K562 (cell line): ENCODE results near the gene ZNF692. TPM values are rescaled to one million over a fixed set of nuclear protein-coding genes. Genes with fewer than 3 reads are reported as not detected.

Experiments
- BDP1 ChIP-seq: IDR thresholded peaks from 3 replicates; pipeline ENCODE4 v1.6.1; 2011; ENCODE audit not compliant: insufficient read length, insufficient read depth
- CEBPG ChIP-seq, 3 experiments: fragments of 200-800 bp in 1 of 3; sonication (Bioruptor generic) in 1 of 3; sonication (generic) in 1 of 3; formaldehyde crosslinking in 1 of 3; IDR thresholded peaks in 2 of 3; conservative IDR thresholded peaks in 1 of 3; 2 replicates each; pipeline versions ENCODE4 v1.6.1 to v1.8.0; 2016 to 2022; ENCODE audit warnings: missing compliant biosample characterization in 2 of 3, missing genetic modification characterization in 2 of 3, mild to moderate bottlenecking in 1 of 3, missing genetic modification reagents in 1 of 3
- FOSL1 ChIP-seq: fragments of 200-800 bp; sonication (Bioruptor generic); conservative IDR thresholded peaks from 2 replicates; pipeline ENCODE4 v1.6.1; 2016; ENCODE audit warnings: missing genetic modification characterization, missing compliant biosample characterization
- MAX ChIP-seq: sonication (generic); formaldehyde crosslinking; IDR thresholded peaks from 2 replicates; pipeline ENCODE4 v1.9.0; 2022; ENCODE audit warnings: mild to moderate bottlenecking, missing genetic modification reagents
- MTA1 ChIP-seq: fragments of 450-650 bp; IDR thresholded peaks from 2 replicates; pipeline ENCODE4 v1.6.1; 2017; ENCODE audit warnings: borderline replicate concordance
- MXD1 ChIP-seq: fragments of 250-450 bp; sonication (Bioruptor Pico); IDR thresholded peaks from 2 replicates; pipeline ENCODE4 v1.8.0; 2021; ENCODE audit warnings: borderline replicate concordance, mild to moderate bottlenecking, moderate library complexity; ENCODE audit not compliant: poor library complexity, severe bottlenecking
- MYC ChIP-seq, 2 experiments: fragments of 250-450 bp in 1 of 2; sonication (Bioruptor Pico) in 1 of 2; IDR thresholded peaks; 2 replicates each; pipeline versions ENCODE4 v1.5.1 to v1.6.1; 2012 to 2021; ENCODE audit warnings: low read depth in 2 of 2, borderline replicate concordance in 1 of 2, improper control_type of control experiment in 1 of 2, low read length in 1 of 2, mild to moderate bottlenecking in 1 of 2, moderate library complexity in 1 of 2
- NCOA4 ChIP-seq: fragments of 450-650 bp; IDR thresholded peaks from 2 replicates; pipeline ENCODE4 v1.6.1; 2018; ENCODE audit warnings: mild to moderate bottlenecking; ENCODE audit not compliant: partially characterized antibody
- RBM34 ChIP-seq: fragments of 200-400 bp; formaldehyde crosslinking; IDR thresholded peaks from 2 replicates; pipeline ENCODE4 v1.6.1; 2018; ENCODE audit warnings: low read length, borderline replicate concordance; ENCODE audit not compliant: insufficient read depth
- SMAD4 ChIP-seq: fragments of 250-450 bp; sonication (Bioruptor Pico); conservative IDR thresholded peaks from 2 replicates; pipeline ENCODE4 v1.8.0; 2021; ENCODE audit warnings: inconsistent platforms, mild to moderate bottlenecking, moderate library complexity
- SMARCE1 ChIP-seq: fragments of 450-650 bp; IDR thresholded peaks from 2 replicates; pipeline ENCODE4 v1.7.1; 2016; ENCODE audit warnings: mild to moderate bottlenecking
- TAF9B ChIP-seq: fragments of 450-650 bp; IDR thresholded peaks from 2 replicates; pipeline ENCODE4 v1.6.1; 2018; ENCODE audit warnings: mild to moderate bottlenecking; ENCODE audit not compliant: partially characterized antibody
- YBX1 ChIP-seq: fragments of 450-650 bp; IDR thresholded peaks from 2 replicates; pipeline ENCODE4 v1.7.1; 2016; ENCODE audit warnings: mild to moderate bottlenecking
- ZNF12 ChIP-seq: sonication (generic); formaldehyde crosslinking; IDR thresholded peaks from 2 replicates; pipeline ENCODE4 v1.4.0; 2020; ENCODE audit warnings: mild to moderate bottlenecking, missing genetic modification reagents
- polyA plus RNA-seq, 8 experiments: library from polyadenylated mRNA; depleted of rRNA in 4 of 8; stranded (reverse) in 5 of 8; unstranded in 3 of 8; fragments of >200 nt; fragmentation: Nextera tagmentation in 2 of 8; fragmentation: Illumina TruSeq in 1 of 8; extraction: Ambion mirVana in 2 of 8; extraction: Trizol in 1 of 8; gene quantifications; 2 replicates each; pipeline versions ENCODE4 v1.2.1 to v1.2.3, GENCODE V29; 2011 to 2014; ENCODE audit warnings: inconsistent platforms in 1 of 8, missing spikeins in 1 of 8
- total RNA-seq, 7 experiments: library from RNA; depleted of rRNA in 6 of 7; stranded (reverse); fragments of >200 nt in 6 of 7; fragmentation: Illumina TruSeq in 2 of 7; extraction: Trizol in 2 of 7; gene quantifications; 2 replicates each; pipeline versions ENCODE4 v1.2.1 to v1.2.3, GENCODE V29; 2011 to 2021; ENCODE audit warnings: low replicate concordance in 1 of 7
- TF ChIP-seq, protein P1 (sequence below): fragments of 450-650 bp; IDR thresholded peaks from 2 replicates; pipeline ENCODE4 v1.6.1; 2016; ENCODE audit warnings: missing biosample characterization, missing genetic modification characterization
- TF ChIP-seq, protein P2 (sequence below): fragments of 250-450 bp; sonication (Bioruptor Pico); IDR thresholded peaks from 2 replicates; pipeline ENCODE4 v1.9.0; 2021; ENCODE audit warnings: mild to moderate bottlenecking
- TF ChIP-seq, protein P3 (sequence below), 2 experiments: fragments of 450-650 bp in 1 of 2; sonication (generic) in 1 of 2; formaldehyde crosslinking in 1 of 2; IDR thresholded peaks in 1 of 2; conservative IDR thresholded peaks in 1 of 2; 2 replicates each; pipeline versions ENCODE4 v1.6.1 to v1.8.1; 2016 to 2023; ENCODE audit warnings: mild to moderate bottlenecking in 2 of 2, moderate library complexity in 2 of 2, inconsistent platforms in 1 of 2, missing genetic modification reagents in 1 of 2
- TF ChIP-seq, protein P4 (sequence below): fragments of 200-800 bp; sonication (Bioruptor generic); IDR thresholded peaks from 2 replicates; pipeline ENCODE4 v1.6.1; 2016; ENCODE audit warnings: missing genetic modification characterization, missing compliant biosample characterization

Gene ZNF692
- total and polyA plus RNA-seq, 9 of the 15 experiments (the other 6 are each of a cell fraction or from before 2014, with no cell fraction given): 8.4 to 143 (median 55.9) TPM

GRCh38 chr1:248828845-248829244 lies 30.0 kb downstream of the ZNF692 start (continued):
- TF ChIP-seq NCOA4 (no peak), BDP1 (no peak), RBM34 (no peak), FOSL1 (peak; percentile 97), YBX1 (no peak), MYC (IDR thresholded peaks at IDR 0.05; ENCODE audit: low read depth, low read length) (peak; percentile 40; the same call in 1 of the 2 replicates), MYC (CRISPR knock-in tag; IDR thresholded peaks at IDR 0.05; ENCODE audit: borderline replicate concordance, low read depth) (no peak), SMAD4 (CRISPR knock-in tag) (peak; percentile 75; the same call in 1 of the 2 replicates), MAX (no peak), TAF9B (peak; percentile 82), SMARCE1 (peak; percentile 96), MTA1 (peak; percentile 93), ZNF12 (CRISPR knock-in tag) (no peak), MXD1 (CRISPR knock-in tag) (no peak), CEBPG (CRISPR knock-in tag; IDR thresholded peaks at IDR 0.05) (peak; percentile 90), CEBPG (tag; conservative IDR thresholded peaks at IDR 0.05 in 1 of 2, IDR thresholded peaks at IDR 0.05 in 1 of 2) (peak; percentile 97 to 98)
- TF ChIP-seq, protein P1, sequence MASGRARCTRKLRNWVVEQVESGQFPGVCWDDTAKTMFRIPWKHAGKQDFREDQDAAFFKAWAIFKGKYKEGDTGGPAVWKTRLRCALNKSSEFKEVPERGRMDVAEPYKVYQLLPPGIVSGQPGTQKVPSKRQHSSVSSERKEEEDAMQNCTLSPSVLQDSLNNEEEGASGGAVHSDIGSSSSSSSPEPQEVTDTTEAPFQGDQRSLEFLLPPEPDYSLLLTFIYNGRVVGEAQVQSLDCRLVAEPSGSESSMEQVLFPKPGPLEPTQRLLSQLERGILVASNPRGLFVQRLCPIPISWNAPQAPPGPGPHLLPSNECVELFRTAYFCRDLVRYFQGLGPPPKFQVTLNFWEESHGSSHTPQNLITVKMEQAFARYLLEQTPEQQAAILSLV (tag): peak; percentile 87
- TF ChIP-seq, protein P2, sequence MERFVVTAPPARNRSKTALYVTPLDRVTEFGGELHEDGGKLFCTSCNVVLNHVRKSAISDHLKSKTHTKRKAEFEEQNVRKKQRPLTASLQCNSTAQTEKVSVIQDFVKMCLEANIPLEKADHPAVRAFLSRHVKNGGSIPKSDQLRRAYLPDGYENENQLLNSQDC (CRISPR knock-in tag): no peak
- TF ChIP-seq, protein P3, sequence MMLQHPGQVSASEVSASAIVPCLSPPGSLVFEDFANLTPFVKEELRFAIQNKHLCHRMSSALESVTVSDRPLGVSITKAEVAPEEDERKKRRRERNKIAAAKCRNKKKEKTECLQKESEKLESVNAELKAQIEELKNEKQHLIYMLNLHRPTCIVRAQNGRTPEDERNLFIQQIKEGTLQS (IDR thresholded peaks at IDR 0.05): peak; percentile 98
- TF ChIP-seq, protein P3 (CRISPR knock-in tag; conservative IDR thresholded peaks at IDR 0.05): no peak; the same call in 1 of the 2 replicates
- TF ChIP-seq, protein P4, sequence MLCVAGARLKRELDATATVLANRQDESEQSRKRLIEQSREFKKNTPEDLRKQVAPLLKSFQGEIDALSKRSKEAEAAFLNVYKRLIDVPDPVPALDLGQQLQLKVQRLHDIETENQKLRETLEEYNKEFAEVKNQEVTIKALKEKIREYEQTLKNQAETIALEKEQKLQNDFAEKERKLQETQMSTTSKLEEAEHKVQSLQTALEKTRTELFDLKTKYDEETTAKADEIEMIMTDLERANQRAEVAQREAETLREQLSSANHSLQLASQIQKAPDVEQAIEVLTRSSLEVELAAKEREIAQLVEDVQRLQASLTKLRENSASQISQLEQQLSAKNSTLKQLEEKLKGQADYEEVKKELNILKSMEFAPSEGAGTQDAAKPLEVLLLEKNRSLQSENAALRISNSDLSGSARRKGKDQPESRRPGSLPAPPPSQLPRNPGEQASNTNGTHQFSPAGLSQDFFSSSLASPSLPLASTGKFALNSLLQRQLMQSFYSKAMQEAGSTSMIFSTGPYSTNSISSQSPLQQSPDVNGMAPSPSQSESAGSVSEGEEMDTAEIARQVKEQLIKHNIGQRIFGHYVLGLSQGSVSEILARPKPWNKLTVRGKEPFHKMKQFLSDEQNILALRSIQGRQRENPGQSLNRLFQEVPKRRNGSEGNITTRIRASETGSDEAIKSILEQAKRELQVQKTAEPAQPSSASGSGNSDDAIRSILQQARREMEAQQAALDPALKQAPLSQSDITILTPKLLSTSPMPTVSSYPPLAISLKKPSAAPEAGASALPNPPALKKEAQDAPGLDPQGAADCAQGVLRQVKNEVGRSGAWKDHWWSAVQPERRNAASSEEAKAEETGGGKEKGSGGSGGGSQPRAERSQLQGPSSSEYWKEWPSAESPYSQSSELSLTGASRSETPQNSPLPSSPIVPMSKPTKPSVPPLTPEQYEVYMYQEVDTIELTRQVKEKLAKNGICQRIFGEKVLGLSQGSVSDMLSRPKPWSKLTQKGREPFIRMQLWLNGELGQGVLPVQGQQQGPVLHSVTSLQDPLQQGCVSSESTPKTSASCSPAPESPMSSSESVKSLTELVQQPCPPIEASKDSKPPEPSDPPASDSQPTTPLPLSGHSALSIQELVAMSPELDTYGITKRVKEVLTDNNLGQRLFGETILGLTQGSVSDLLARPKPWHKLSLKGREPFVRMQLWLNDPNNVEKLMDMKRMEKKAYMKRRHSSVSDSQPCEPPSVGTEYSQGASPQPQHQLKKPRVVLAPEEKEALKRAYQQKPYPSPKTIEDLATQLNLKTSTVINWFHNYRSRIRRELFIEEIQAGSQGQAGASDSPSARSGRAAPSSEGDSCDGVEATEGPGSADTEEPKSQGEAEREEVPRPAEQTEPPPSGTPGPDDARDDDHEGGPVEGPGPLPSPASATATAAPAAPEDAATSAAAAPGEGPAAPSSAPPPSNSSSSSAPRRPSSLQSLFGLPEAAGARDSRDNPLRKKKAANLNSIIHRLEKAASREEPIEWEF (CRISPR knock-in tag): peak; percentile 87; the same call in 1 of the 2 replicates
